ENCODE data around the gene PPP1R37.

Gene PPP1R37

GRCh38 chr19:45170146-45171106 lies 77.4 kb downstream of the PPP1R37 start:
- Histone ChIP-seq H3K36me3 (ENCODE audit: control insufficient read depth in 1 of 2, insufficient read depth in 2 of 2, low read depth in 1 of 2, low read length in 2 of 2) (peaks cover 0 to 7% of the 10 kb centered on the region in 2 experiments), H3K4ac (ENCODE audit: low read depth in 1 of 2, low read length in 2 of 2) (no peak overlapping the region), H2BK120ac (ENCODE audit: low read depth, low read length) (no peak overlapping the region), H3K27me3 (ENCODE audit: control insufficient read depth in 1 of 2, insufficient read depth in 1 of 2, low read length in 2 of 2) (no peaks in the 10 kb centered on the region), H3K4me1 (ENCODE audit: control insufficient read depth, insufficient read depth, low read depth, low read length) (peaks cover 16% of the 10 kb centered on the region), H2AFZ (ENCODE audit: low read depth, low read length) (no peak overlapping the region), H3K23ac (ENCODE audit: low read length in 2 of 2) (peak overlapping the region in 1 of 2 experiments; percentile 14), H4K8ac (ENCODE audit: low read length) (no peak overlapping the region), H4K91ac (ENCODE audit: low read length) (no peak overlapping the region), H3K9ac (ENCODE audit: low read length) (no peak overlapping the region), H3K27ac (ENCODE audit: low read length, poor library complexity, severe bottlenecking) (no peak overlapping the region), H3K4me2 (ENCODE audit: low read length, poor library complexity, severe bottlenecking) (no peak overlapping the region), H3K4me3 (ENCODE audit: insufficient read depth in 1 of 2, low read depth in 1 of 2, low read length in 2 of 2) (no peak overlapping the region), H3K79me1 (replicated peaks; ENCODE audit: low read length, poor library complexity, severe bottlenecking) (peaks cover 11% of the 10 kb centered on the region), H3K9me3 (ENCODE audit: control insufficient read depth, low read length) (no peaks in the 10 kb centered on the region), H3K14ac (ENCODE audit: low read length in 2 of 2) (no peak overlapping the region), H2BK15ac (ENCODE audit: low read depth, poor library complexity, severe bottlenecking) (no peak overlapping the region), H3K18ac (ENCODE audit: low read depth in 1 of 2, low read length in 2 of 2) (no peak overlapping the region), H2BK12ac (ENCODE audit: low read length in 2 of 2) (no peak overlapping the region), H2BK5ac (ENCODE audit: low read depth, low read length, poor library complexity, severe bottlenecking) (no peak overlapping the region), H2AK5ac (ENCODE audit: low read length, severe bottlenecking) (no peak overlapping the region)
- DNase-seq = no peak
- 82% methylated on average over 20 of the region's 21 CpGs for WGBS

GRCh38 chr19:45171211-45171623 lies 78.2 kb downstream of the PPP1R37 start:
- Histone ChIP-seq H2BK5ac (ENCODE audit: low read depth, low read length, poor library complexity, severe bottlenecking) (no peak overlapping the region), H3K9me3 (ENCODE audit: control insufficient read depth, low read length) (no peaks in the 10 kb centered on the region), H3K4ac (ENCODE audit: low read depth in 1 of 2, low read length in 2 of 2) (no peak overlapping the region), H3K36me3 (ENCODE audit: control insufficient read depth in 1 of 2, insufficient read depth in 2 of 2, low read depth in 1 of 2, low read length in 2 of 2) (peaks cover 0 to 7% of the 10 kb centered on the region in 2 experiments), H3K27ac (ENCODE audit: low read length, poor library complexity, severe bottlenecking) (no peak overlapping the region), H2AK5ac (ENCODE audit: low read length, severe bottlenecking) (no peak overlapping the region), H3K4me2 (ENCODE audit: low read length, poor library complexity, severe bottlenecking) (no peak overlapping the region), H3K23ac (ENCODE audit: low read length in 2 of 2) (no peak overlapping the region), H2AFZ (ENCODE audit: low read depth, low read length) (no peak overlapping the region), H3K14ac (ENCODE audit: low read length in 2 of 2) (no peak overlapping the region), H3K9ac (ENCODE audit: low read length) (no peak overlapping the region), H3K18ac (ENCODE audit: low read depth in 1 of 2, low read length in 2 of 2) (no peak overlapping the region), H2BK15ac (ENCODE audit: low read depth, poor library complexity, severe bottlenecking) (no peak overlapping the region), H2BK12ac (ENCODE audit: low read length in 2 of 2) (no peak overlapping the region), H3K27me3 (ENCODE audit: control insufficient read depth in 1 of 2, insufficient read depth in 1 of 2, low read length in 2 of 2) (no peaks in the 10 kb centered on the region), H4K91ac (ENCODE audit: low read length) (no peak overlapping the region), H2BK120ac (ENCODE audit: low read depth, low read length) (no peak overlapping the region), H3K79me1 (replicated peaks; ENCODE audit: low read length, poor library complexity, severe bottlenecking) (peaks cover 12% of the 10 kb centered on the region), H4K8ac (ENCODE audit: low read length) (no peak overlapping the region), H3K4me3 (ENCODE audit: insufficient read depth in 1 of 2, low read depth in 1 of 2, low read length in 2 of 2) (no peak overlapping the region), H3K4me1 (ENCODE audit: control insufficient read depth, insufficient read depth, low read depth, low read length) (peaks cover 16% of the 10 kb centered on the region)
- WGBS = 55% methylated on average over 5 of the region's 7 CpGs
- no peak for DNase-seq

GRCh38 chr19:45172173-45172572 lies 79.2 kb downstream of the PPP1R37 start:
- H3K79me1 ChIP-seq (replicated peaks; ENCODE audit: low read length, poor library complexity, severe bottlenecking) = peaks cover 16% of the 10 kb centered on the region
- H3K36me3 ChIP-seq (ENCODE audit: control insufficient read depth in 1 of 2, insufficient read depth in 2 of 2, low read depth in 1 of 2, low read length in 2 of 2) = peaks cover 0 to 4% of the 10 kb centered on the region in 2 experiments
- H2BK120ac ChIP-seq (ENCODE audit: low read depth, low read length) = no peak overlapping the region
- H3K4ac ChIP-seq (ENCODE audit: low read depth in 1 of 2, low read length in 2 of 2) = no peak overlapping the region
- no peak overlapping the region for H3K18ac ChIP-seq (ENCODE audit: low read depth in 1 of 2, low read length in 2 of 2)
- H2BK12ac ChIP-seq (ENCODE audit: low read length in 2 of 2) = no peak overlapping the region
- H3K27ac ChIP-seq (ENCODE audit: low read length, poor library complexity, severe bottlenecking) = no peak overlapping the region
- DNase-seq = no peak
- peak overlapping the region in 1 of 2 experiments; percentile 16 for H3K23ac ChIP-seq (ENCODE audit: low read length in 2 of 2)
- H2BK5ac ChIP-seq (ENCODE audit: low read depth, low read length, poor library complexity, severe bottlenecking) = no peak overlapping the region
- H3K9me3 ChIP-seq (ENCODE audit: control insufficient read depth, low read length) = no peaks in the 10 kb centered on the region
- H2AFZ ChIP-seq (ENCODE audit: low read depth, low read length) = no peak overlapping the region
- no peaks in the 10 kb centered on the region for H3K27me3 ChIP-seq (ENCODE audit: control insufficient read depth in 1 of 2, insufficient read depth in 1 of 2, low read length in 2 of 2)
- WGBS = 90% methylated on average over 4 of the region's 4 CpGs
- no peak overlapping the region for H4K8ac ChIP-seq (ENCODE audit: low read length)
- peak overlapping the region in 1 of 2 experiments; percentile 85 for H3K14ac ChIP-seq (ENCODE audit: low read length in 2 of 2)
- H2BK15ac ChIP-seq (ENCODE audit: low read depth, poor library complexity, severe bottlenecking) = no peak overlapping the region
- H3K4me3 ChIP-seq (ENCODE audit: insufficient read depth in 1 of 2, low read depth in 1 of 2, low read length in 2 of 2) = no peak overlapping the region
- H4K91ac ChIP-seq (ENCODE audit: low read length) = no peak overlapping the region
- H3K9ac ChIP-seq (ENCODE audit: low read length) = no peak overlapping the region
- peaks cover 17% of the 10 kb centered on the region for H3K4me1 ChIP-seq (ENCODE audit: control insufficient read depth, insufficient read depth, low read depth, low read length)
- H3K4me2 ChIP-seq (ENCODE audit: low read length, poor library complexity, severe bottlenecking) = no peak overlapping the region
- no peak overlapping the region for H2AK5ac ChIP-seq (ENCODE audit: low read length, severe bottlenecking)

GRCh38 chr19:45172611-45173208 lies 79.7 kb downstream of the PPP1R37 start:
- Histone ChIP-seq H3K27ac (ENCODE audit: low read length, poor library complexity, severe bottlenecking) (no peak overlapping the region), H4K91ac (ENCODE audit: low read length) (no peak overlapping the region), H4K8ac (ENCODE audit: low read length) (no peak overlapping the region), H2AK5ac (ENCODE audit: low read length, severe bottlenecking) (no peak overlapping the region), H3K23ac (ENCODE audit: low read length in 2 of 2) (peak overlapping the region in 1 of 2 experiments; percentile 16), H3K18ac (ENCODE audit: low read depth in 1 of 2, low read length in 2 of 2) (no peak overlapping the region), H2BK120ac (ENCODE audit: low read depth, low read length) (no peak overlapping the region), H2BK15ac (ENCODE audit: low read depth, poor library complexity, severe bottlenecking) (no peak overlapping the region), H3K14ac (ENCODE audit: low read length in 2 of 2) (peak overlapping the region in 1 of 2 experiments; percentile 85), H3K9me3 (ENCODE audit: control insufficient read depth, low read length) (no peaks in the 10 kb centered on the region), H3K4me3 (ENCODE audit: insufficient read depth in 1 of 2, low read depth in 1 of 2, low read length in 2 of 2) (no peak overlapping the region), H3K4me1 (ENCODE audit: control insufficient read depth, insufficient read depth, low read depth, low read length) (peaks cover 19% of the 10 kb centered on the region), H2BK12ac (ENCODE audit: low read length in 2 of 2) (no peak overlapping the region), H3K4ac (ENCODE audit: low read depth in 1 of 2, low read length in 2 of 2) (no peak overlapping the region), H3K4me2 (ENCODE audit: low read length, poor library complexity, severe bottlenecking) (no peak overlapping the region), H2BK5ac (ENCODE audit: low read depth, low read length, poor library complexity, severe bottlenecking) (no peak overlapping the region), H2AFZ (ENCODE audit: low read depth, low read length) (no peak overlapping the region), H3K9ac (ENCODE audit: low read length) (no peak overlapping the region), H3K27me3 (ENCODE audit: control insufficient read depth in 1 of 2, insufficient read depth in 1 of 2, low read length in 2 of 2) (no peaks in the 10 kb centered on the region), H3K79me1 (replicated peaks; ENCODE audit: low read length, poor library complexity, severe bottlenecking) (peaks cover 18% of the 10 kb centered on the region), H3K36me3 (ENCODE audit: control insufficient read depth in 1 of 2, insufficient read depth in 2 of 2, low read depth in 1 of 2, low read length in 2 of 2) (peaks cover 0 to 4% of the 10 kb centered on the region in 2 experiments)
- DNase-seq = no peak
- 89% methylated on average over 11 of the region's 18 CpGs for WGBS

Measured in mesenchymal stem cell (in vitro differentiated cells and primary cell).